Neural progenitor cell (in vitro differentiated cells): ENCODE measurements around the gene NDUFA7. TPM values are rescaled to one million over a fixed set of nuclear protein-coding genes. Genes with fewer than 3 reads are reported as not detected.
A peak's percentile ranks its signal among the peaks of the same experiment; 100 is the strongest.

ENCODE experiments used
- DNase-seq: peaks from one replicate; pipeline ENCODE4 v3.0.0-alpha.2; 2016; ENCODE audit warnings: low spot score
- H2AFZ ChIP-seq: fragments of 200-600 bp; sonication (generic); replicated peaks from 2 replicates; pipeline ENCODE4 v1.6.1; 2016; ENCODE audit warnings: antibody characterized with exemption
- H3F3A ChIP-seq: fragments of 200-600 bp; sonication (generic); 2 replicates; pipeline ENCODE4 v1.6.1; 2016; ENCODE audit warnings: antibody characterized with exemption, low read depth
- H3K27ac ChIP-seq: fragments of 200-600 bp; sonication (generic); 2 replicates; pipeline ENCODE4 v1.5.1; 2016; ENCODE audit warnings: mild to moderate bottlenecking
- H3K27me3 ChIP-seq: fragments of 200-600 bp; sonication (generic); 2 replicates; pipeline ENCODE4 v1.6.1; 2016; ENCODE audit warnings: mild to moderate bottlenecking, moderate library complexity
- H3K36me3 ChIP-seq: fragments of 200-600 bp; sonication (generic); 2 replicates; pipeline ENCODE4 v1.5.1; 2016
- H3K4me1 ChIP-seq: fragments of 200-600 bp; sonication (generic); 2 replicates; pipeline ENCODE4 v1.6.1; 2016; ENCODE audit warnings: mixed run types
- H3K4me2 ChIP-seq: fragments of 200-600 bp; sonication (generic); 2 replicates; pipeline ENCODE4 v1.6.1; 2016
- H3K4me3 ChIP-seq: fragments of 200-600 bp; sonication (generic); 2 replicates; pipeline ENCODE4 v1.5.1; 2016
- H3K79me2 ChIP-seq: fragments of 200-600 bp; sonication (generic); 2 replicates; pipeline ENCODE4 v1.6.1; 2016; ENCODE audit warnings: low read depth
- H3K9ac ChIP-seq: fragments of 200-600 bp; sonication (generic); 2 replicates; pipeline ENCODE4 v1.6.1; 2016
- H3K9me3 ChIP-seq: fragments of 200-600 bp; sonication (generic); 2 replicates; pipeline ENCODE4 v1.5.1; 2016; ENCODE audit warnings: low read depth
- H4K20me1 ChIP-seq: fragments of 200-600 bp; sonication (generic); 2 replicates; pipeline ENCODE4 v1.6.1; 2016; ENCODE audit warnings: low read depth
- H3K27ac Mint-ChIP-seq: 3 replicates; pipeline ENCODE4 v1.8.0; 2021; ENCODE audit warnings: mixed read lengths
- H3K27me3 Mint-ChIP-seq: 2 replicates; pipeline ENCODE4 v1.8.0; 2022; ENCODE audit warnings: low read depth, mild to moderate bottlenecking, inconsistent platforms, moderate library complexity, mixed read lengths; ENCODE audit not compliant: insufficient read depth
- H3K36me3 Mint-ChIP-seq: 3 replicates; pipeline ENCODE4 v1.8.0; 2021; ENCODE audit warnings: mixed read lengths
- H3K4me1 Mint-ChIP-seq: 3 replicates; pipeline ENCODE4 v1.8.0; 2021; ENCODE audit warnings: mixed read lengths
- H3K4me3 Mint-ChIP-seq: 3 replicates; pipeline ENCODE4 v1.8.0; 2021; ENCODE audit warnings: mild to moderate bottlenecking, moderate library complexity, mixed read lengths
- H3K9me3 Mint-ChIP-seq: 3 replicates; pipeline ENCODE4 v1.8.0; 2020; ENCODE audit warnings: mixed read lengths
- EZH2 ChIP-seq: fragments of 200-600 bp; sonication (generic); IDR thresholded peaks from 2 replicates; pipeline ENCODE4 v1.6.1; 2017; ENCODE audit warnings: antibody characterized with exemption, mild to moderate bottlenecking, moderate library complexity
- EZH2phosphoT487 ChIP-seq: fragments of 200-600 bp; sonication (generic); IDR thresholded peaks from 2 replicates; pipeline ENCODE4 v1.6.1; 2017; ENCODE audit warnings: antibody characterized with exemption
- total RNA-seq: library from RNA; depleted of rRNA; stranded (reverse); fragments of >200 nt; gene quantifications from 2 replicates; pipeline ENCODE4 v1.2.3, GENCODE V29; 2015; ENCODE audit warnings: low replicate concordance
- TF ChIP-seq, protein P1 (sequence below): fragments of 200-600 bp; sonication (generic); IDR thresholded peaks from 2 replicates; pipeline ENCODE4 v1.5.1; 2017; ENCODE audit warnings: antibody characterized with exemption, mild to moderate bottlenecking

NDUFA7 gene
- 21.0 and 54.1 TPM in 2 replicates for total RNA-seq

DNA sequence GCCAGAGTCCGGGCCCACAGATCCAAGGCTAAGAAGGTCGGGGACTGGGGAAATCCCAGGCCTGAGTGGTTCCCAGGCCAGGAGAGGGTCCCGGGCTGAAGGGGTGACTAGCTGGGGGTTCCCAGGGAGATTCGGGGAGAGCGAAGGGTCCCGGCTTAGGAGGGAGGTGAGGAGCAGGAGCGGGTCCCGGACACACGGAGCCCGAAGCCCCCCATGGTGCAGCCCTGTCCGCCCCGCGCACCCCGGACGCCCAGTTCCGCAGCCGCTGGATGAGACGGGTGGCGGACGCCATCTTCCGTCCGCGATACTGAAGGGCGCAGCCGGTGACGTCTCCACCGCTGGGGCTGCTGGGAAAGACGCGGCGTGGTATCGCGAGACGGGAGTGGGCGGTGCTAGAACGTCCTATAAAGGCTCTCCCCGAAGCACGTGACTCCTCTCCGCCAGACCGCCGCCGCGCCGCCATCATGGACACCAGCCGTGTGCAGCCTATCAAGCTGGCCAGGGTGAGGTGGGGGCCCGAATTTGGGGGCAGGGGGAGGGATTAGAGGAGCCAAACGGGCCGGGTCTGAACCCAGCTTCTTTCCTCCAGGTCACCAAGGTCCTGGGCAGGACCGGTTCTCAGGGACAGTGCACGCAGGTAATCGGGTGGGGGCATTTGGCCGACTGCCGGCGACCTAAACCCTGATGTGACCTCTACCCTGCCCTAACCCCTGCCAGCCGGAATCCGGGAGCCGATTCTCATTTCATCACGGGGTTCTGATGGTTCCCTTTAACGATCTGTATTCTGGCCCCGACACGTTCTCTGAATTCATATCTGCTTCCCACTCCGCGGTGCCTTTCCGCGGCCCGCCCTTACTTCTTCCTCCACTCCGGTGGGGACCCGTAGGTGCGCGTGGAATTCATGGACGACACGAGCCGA, at the start of gene NDUFA7, which contains the start of gene RPS28:
Gene NDUFA7 (minus strand): TSS at position 309 of the 919 bp plus-strand sequence. CDS start 17 bp downstream, at position 292.
Gene RPS28 (plus strand): TSS at position 430 of the 919 bp plus-strand sequence. CDS start 35 bp downstream, at position 465.
- no peaks in the 10 kb centered on the region for H3K9me3 ChIP-seq
- peak; percentile 99 for DNase-seq
- H3K9me3 Mint-ChIP-seq: no peaks in the 10 kb centered on the region
- peak within 1 kb of the TSS; percentile 99 for H3K9ac ChIP-seq
- H3K36me3 ChIP-seq: no peaks in the 10 kb centered on the region
- H3K4me2 ChIP-seq: peak within 1 kb of the TSS; percentile 99
- H4K20me1 ChIP-seq: peaks cover 27% of the 10 kb centered on the region
- peaks cover 50% of the 10 kb centered on the region for H3K79me2 ChIP-seq
- H3K4me1 Mint-ChIP-seq: peaks cover 19% of the 10 kb centered on the region
- peaks cover 15% of the 10 kb centered on the region for H3K4me1 ChIP-seq
- no peaks in the 10 kb centered on the region for H3K27me3 Mint-ChIP-seq
- peaks cover 26% of the 10 kb centered on the region for H3F3A ChIP-seq
- H3K36me3 Mint-ChIP-seq: peaks cover 4% of the 10 kb centered on the region
- H3K27ac ChIP-seq: peak within 1 kb of the TSS; percentile 77
- H3K4me3 ChIP-seq: peak within 1 kb of the TSS; percentile 96
- H2AFZ ChIP-seq: no peak within 1 kb of the TSS
- peak within 1 kb of the TSS; percentile 96 for H3K4me3 Mint-ChIP-seq
- no peaks in the 10 kb centered on the region for H3K27me3 ChIP-seq
- TF ChIP-seq, protein P1, sequence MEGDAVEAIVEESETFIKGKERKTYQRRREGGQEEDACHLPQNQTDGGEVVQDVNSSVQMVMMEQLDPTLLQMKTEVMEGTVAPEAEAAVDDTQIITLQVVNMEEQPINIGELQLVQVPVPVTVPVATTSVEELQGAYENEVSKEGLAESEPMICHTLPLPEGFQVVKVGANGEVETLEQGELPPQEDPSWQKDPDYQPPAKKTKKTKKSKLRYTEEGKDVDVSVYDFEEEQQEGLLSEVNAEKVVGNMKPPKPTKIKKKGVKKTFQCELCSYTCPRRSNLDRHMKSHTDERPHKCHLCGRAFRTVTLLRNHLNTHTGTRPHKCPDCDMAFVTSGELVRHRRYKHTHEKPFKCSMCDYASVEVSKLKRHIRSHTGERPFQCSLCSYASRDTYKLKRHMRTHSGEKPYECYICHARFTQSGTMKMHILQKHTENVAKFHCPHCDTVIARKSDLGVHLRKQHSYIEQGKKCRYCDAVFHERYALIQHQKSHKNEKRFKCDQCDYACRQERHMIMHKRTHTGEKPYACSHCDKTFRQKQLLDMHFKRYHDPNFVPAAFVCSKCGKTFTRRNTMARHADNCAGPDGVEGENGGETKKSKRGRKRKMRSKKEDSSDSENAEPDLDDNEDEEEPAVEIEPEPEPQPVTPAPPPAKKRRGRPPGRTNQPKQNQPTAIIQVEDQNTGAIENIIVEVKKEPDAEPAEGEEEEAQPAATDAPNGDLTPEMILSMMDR: peak; percentile 13
- TF ChIP-seq EZH2phosphoT487: no peak
- peak within 1 kb of the TSS; percentile 86 for H3K27ac Mint-ChIP-seq

DNA sequence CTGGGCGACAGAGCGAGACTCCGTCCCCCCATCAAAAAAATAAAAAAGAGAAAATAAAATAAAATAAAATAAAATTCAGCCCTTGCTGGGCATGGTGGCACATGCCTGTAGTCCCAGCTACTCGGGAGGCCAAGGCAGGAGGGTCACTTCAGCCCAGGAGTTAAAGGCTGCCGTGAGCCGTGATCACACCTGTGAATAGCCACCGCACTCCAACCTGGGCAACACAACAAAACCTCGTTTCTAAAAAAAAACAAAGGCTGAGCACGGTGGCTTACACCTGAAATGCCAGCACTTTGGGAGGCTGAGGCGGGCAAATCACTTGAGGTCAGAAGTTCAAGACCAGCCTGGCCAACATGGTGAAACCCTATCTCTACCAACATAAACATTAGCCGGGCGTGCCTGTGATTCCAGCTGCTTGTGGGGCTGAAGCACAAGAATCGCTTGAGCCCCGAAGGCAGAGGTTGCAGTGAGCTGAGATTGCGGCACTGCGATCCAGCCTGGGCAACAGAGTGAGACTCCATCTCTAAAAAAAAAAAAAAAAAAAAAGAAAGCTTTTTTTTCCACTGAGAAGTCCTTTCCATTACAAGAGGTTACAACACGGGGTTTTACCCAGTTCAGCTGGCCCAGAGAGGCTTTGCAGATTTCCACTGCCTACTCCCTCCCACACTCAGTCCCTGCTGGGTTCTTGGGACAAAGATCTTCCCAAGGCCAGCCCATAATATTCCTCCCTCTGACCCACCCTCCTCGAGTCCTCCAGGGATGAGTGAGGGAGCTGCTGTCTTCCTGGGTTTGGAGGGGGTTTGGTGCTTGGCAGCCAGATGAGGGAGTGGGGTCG, 49.2 kb upstream of the NDUFA7 start:
- H3K9ac ChIP-seq: no peak overlapping the region
- Mint-ChIP-seq H3K9me3 (no peaks in the 10 kb centered on the region), H3K36me3 (peaks cover 2% of the 10 kb centered on the region), H3K27me3 (peaks cover 19% of the 10 kb centered on the region), H3K4me1 (peaks cover 16% of the 10 kb centered on the region), H3K27ac (no peak overlapping the region), H3K4me3 (no peak overlapping the region)
- no peaks in the 10 kb centered on the region for H3K9me3 ChIP-seq
- no peaks in the 10 kb centered on the region for H4K20me1 ChIP-seq
- no peaks in the 10 kb centered on the region for H3F3A ChIP-seq
- H3K4me2 ChIP-seq: no peak overlapping the region
- peaks cover 20% of the 10 kb centered on the region for H3K27me3 ChIP-seq
- DNase-seq: no peak
- H3K79me2 ChIP-seq: no peaks in the 10 kb centered on the region
- no peak for TF ChIP-seq EZH2phosphoT487
- H3K4me1 ChIP-seq: peaks cover 10% of the 10 kb centered on the region
- no peak overlapping the region for H3K4me3 ChIP-seq
- no peak overlapping the region for H2AFZ ChIP-seq
- no peaks in the 10 kb centered on the region for H3K36me3 ChIP-seq
- H3K27ac ChIP-seq: no peak overlapping the region

DNA sequence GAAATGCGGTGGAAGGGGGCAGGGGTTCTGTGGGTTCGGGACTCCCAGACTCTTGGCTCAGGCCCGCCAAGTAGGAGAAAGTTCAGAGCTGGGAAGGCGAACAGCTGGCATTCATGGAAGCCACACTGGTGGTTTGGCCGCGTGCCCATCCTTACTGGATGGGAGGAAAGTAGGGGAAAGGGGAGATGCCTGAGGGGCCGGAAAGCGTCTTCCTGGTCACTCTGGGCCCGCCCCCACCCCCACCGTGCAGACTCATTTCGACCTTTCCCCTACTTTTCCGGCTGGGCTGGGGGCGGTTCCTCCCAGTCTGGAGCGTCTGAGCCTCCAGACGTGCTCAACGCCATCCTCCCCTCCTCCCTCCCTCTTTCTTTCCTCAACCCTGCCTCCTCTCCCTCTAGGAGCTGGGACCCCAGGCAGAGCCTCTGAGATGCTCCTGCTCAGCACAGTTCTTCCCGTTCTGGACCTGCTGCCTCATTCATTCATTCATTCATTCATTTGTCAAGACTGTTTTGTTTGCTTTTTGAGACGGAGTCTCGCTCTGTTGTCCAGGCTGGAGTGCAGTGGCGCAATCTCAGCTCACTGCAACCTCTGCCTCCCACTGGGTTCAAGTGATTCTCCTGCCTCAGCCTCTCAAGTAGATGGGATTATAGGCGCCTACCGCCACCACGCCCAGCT, 46.3 kb upstream of the NDUFA7 start:
- Histone ChIP-seq H3K4me1 (peaks cover 10% of the 10 kb centered on the region), H3K27ac (no peak overlapping the region), H2AFZ (peak overlapping the region; percentile 15), H3K36me3 (no peaks in the 10 kb centered on the region), H3K9ac (no peak overlapping the region), H4K20me1 (no peaks in the 10 kb centered on the region), H3K27me3 (peaks cover 49% of the 10 kb centered on the region), H3F3A (peaks cover 20% of the 10 kb centered on the region), H3K4me2 (peak overlapping the region; percentile 51), H3K4me3 (peak overlapping the region; percentile 10), H3K79me2 (no peaks in the 10 kb centered on the region), H3K9me3 (no peaks in the 10 kb centered on the region)
- no peak overlapping the region for H3K27ac Mint-ChIP-seq
- peak overlapping the region; percentile 49 for H3K4me3 Mint-ChIP-seq
- no peak for TF ChIP-seq EZH2phosphoT487
- TF ChIP-seq EZH2: no peak
- TF ChIP-seq, protein P1: no peak
- H3K27me3 Mint-ChIP-seq: peaks cover 34% of the 10 kb centered on the region
- H3K4me1 Mint-ChIP-seq: peaks cover 26% of the 10 kb centered on the region
- H3K9me3 Mint-ChIP-seq: no peaks in the 10 kb centered on the region
- no peaks in the 10 kb centered on the region for H3K36me3 Mint-ChIP-seq
- DNase-seq: peak; percentile 68
